HEK293T (cell line): ENCODE results near the gene LTV1.

Source experiments
- CTCF ChIA-PET: fragments of 350-600 bp; formaldehyde crosslinking; extraction: SDS; loops from one replicate; lab custom pipeline; 2021; ENCODE audit warnings: antibody characterized with exemption, inconsistent platforms; lab: Yijun Ruan, JAX
- POLR2A ChIA-PET: fragments of 350-600 bp; formaldehyde crosslinking; extraction: SDS; loops from one replicate; lab custom pipeline; 2020; ENCODE audit warnings: antibody characterized with exemption, inconsistent platforms; lab: Yijun Ruan, JAX
- DNase-seq: peaks from one replicate; pipeline ENCODE4 v3.0.0; 2012; ENCODE audit warnings: mixed read lengths; ENCODE audit errors: extremely low spot score
- ARNT ChIP-seq: fragments of 450-650 bp; IDR thresholded peaks from 2 replicates; pipeline ENCODE4 v1.6.1; 2017; ENCODE audit warnings: mild to moderate bottlenecking
- BHLHE40 ChIP-seq: fragments of 450-650 bp; IDR thresholded peaks from 2 replicates; pipeline ENCODE4 v1.6.1; 2016; ENCODE audit warnings: mild to moderate bottlenecking, moderate library complexity, borderline replicate concordance
- CTBP1 ChIP-seq: fragments of 450-650 bp; IDR thresholded peaks from 2 replicates; pipeline ENCODE4 v1.6.1; 2016; ENCODE audit warnings: borderline replicate concordance
- ELF4 ChIP-seq: fragments of 450-650 bp; IDR thresholded peaks from 2 replicates; pipeline ENCODE4 v1.6.1; 2017; ENCODE audit warnings: antibody characterized with exemption
- FOXA1 ChIP-seq: fragments of 450-650 bp; IDR thresholded peaks from 2 replicates; pipeline ENCODE4 v1.6.1; 2016; ENCODE audit warnings: mild to moderate bottlenecking
- FOXK2 ChIP-seq: fragments of 450-650 bp; IDR thresholded peaks from 2 replicates; pipeline ENCODE4 v1.6.1; 2016; ENCODE audit warnings: mild to moderate bottlenecking
- FOXM1 ChIP-seq: fragments of 450-650 bp; IDR thresholded peaks from 2 replicates; pipeline ENCODE4 v1.6.1; 2017; ENCODE audit warnings: mild to moderate bottlenecking, borderline replicate concordance
- HDGF ChIP-seq: fragments of 450-650 bp; IDR thresholded peaks from 2 replicates; pipeline ENCODE4 v1.6.1; 2017; ENCODE audit warnings: antibody characterized with exemption, borderline replicate concordance
- L3MBTL2 ChIP-seq: fragments of 450-650 bp; conservative IDR thresholded peaks from 2 replicates; pipeline ENCODE4 v1.6.1; 2016; ENCODE audit warnings: mild to moderate bottlenecking
- LEF1 ChIP-seq: fragments of 450-650 bp; IDR thresholded peaks from 2 replicates; pipeline ENCODE4 v1.6.1; 2017; ENCODE audit warnings: mild to moderate bottlenecking, borderline replicate concordance
- NFRKB ChIP-seq: fragments of 450-650 bp; IDR thresholded peaks from 2 replicates; pipeline ENCODE4 v1.6.1; 2016; ENCODE audit warnings: mild to moderate bottlenecking, moderate library complexity
- SP1 ChIP-seq: fragments of 450-650 bp; IDR thresholded peaks from 2 replicates; pipeline ENCODE4 v1.6.1; 2017
- SUZ12 ChIP-seq: fragments of 450-650 bp; IDR thresholded peaks from 2 replicates; pipeline ENCODE4 v1.6.1; 2016; ENCODE audit warnings: mild to moderate bottlenecking
- TARDBP ChIP-seq: fragments of 450-650 bp; IDR thresholded peaks from 2 replicates; pipeline ENCODE4 v1.6.1; 2016
- ZNF384 ChIP-seq: fragments of 450-650 bp; IDR thresholded peaks from 2 replicates; pipeline ENCODE4 v1.6.1; 2016
- TF ChIP-seq, protein P1 (sequence below): fragments of 450-650 bp; IDR thresholded peaks from 2 replicates; pipeline ENCODE4 v1.6.1; 2016

Gene LTV1

DNA sequence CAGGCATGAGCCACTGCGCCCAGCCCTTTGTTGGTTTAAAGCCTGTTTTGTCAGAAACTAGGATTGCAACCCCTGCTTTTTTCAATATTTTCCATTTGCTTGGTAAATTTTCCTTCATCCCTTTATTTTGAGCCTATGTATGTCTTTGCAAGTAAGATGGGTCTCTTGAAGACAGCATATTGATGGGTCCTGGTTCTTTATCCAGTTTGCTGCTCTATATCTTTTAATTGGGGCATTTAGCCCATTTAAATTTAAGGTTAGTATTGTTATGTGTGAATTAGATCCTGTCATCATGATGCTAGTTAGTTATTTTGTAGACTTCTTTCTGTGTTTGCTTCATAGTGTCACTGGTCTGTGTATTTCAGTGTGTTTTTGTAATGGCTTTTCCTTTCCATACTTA, 67.9 kb downstream of the LTV1 start:
- TF ChIP-seq SP1 (no peak), FOXA1 (no peak), FOXM1 (no peak), FOXK2 (no peak), BHLHE40 (no peak), LEF1 (no peak), TARDBP (no peak), ZNF384 (no peak), CTBP1 (no peak), SUZ12 (no peak), NFRKB (no peak), ELF4 (no peak), L3MBTL2 (no peak), HDGF (no peak), ARNT (no peak)
- TF ChIP-seq, protein P1, sequence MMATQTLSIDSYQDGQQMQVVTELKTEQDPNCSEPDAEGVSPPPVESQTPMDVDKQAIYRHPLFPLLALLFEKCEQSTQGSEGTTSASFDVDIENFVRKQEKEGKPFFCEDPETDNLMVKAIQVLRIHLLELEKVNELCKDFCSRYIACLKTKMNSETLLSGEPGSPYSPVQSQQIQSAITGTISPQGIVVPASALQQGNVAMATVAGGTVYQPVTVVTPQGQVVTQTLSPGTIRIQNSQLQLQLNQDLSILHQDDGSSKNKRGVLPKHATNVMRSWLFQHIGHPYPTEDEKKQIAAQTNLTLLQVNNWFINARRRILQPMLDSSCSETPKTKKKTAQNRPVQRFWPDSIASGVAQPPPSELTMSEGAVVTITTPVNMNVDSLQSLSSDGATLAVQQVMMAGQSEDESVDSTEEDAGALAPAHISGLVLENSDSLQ, result no peak
- ChIA-PET POLR2A (no interaction called here), CTCF (no interaction called here)
- DNase-seq, result no peak

DNA sequence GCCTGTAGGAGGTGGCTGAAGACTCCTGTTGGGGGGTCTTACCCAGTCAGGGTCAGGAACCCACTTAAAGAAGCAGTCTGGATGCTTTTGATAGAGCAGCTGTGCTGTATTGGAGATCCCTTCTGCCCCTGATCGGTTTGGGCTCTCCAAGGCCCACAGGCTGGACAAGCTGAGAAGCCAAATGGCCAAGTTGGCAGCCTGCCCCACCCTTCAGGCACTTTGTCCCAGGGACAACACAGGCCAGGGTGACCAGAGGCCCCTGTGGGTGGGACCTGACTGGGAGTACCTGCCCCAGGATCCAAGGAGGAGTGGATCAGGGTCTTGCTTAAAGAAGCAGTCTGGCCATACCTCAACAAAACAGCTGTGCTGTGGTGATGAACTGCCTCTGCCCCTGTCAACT, 69.5 kb downstream of the LTV1 start:
- POLR2A ChIA-PET, result no interaction called here
- TF ChIP-seq SP1 (no peak), ZNF384 (no peak), CTBP1 (no peak), LEF1 (no peak), ELF4 (no peak), TARDBP (no peak), HDGF (no peak), ARNT (no peak), FOXK2 (no peak), SUZ12 (no peak), FOXA1 (no peak), L3MBTL2 (no peak), BHLHE40 (no peak), FOXM1 (no peak), NFRKB (no peak)
- TF ChIP-seq, protein P1, result no peak
- CTCF ChIA-PET, result no interaction called here
- DNase-seq, result no peak
